ENCODE measurements around the gene PEX11G.

DNA sequence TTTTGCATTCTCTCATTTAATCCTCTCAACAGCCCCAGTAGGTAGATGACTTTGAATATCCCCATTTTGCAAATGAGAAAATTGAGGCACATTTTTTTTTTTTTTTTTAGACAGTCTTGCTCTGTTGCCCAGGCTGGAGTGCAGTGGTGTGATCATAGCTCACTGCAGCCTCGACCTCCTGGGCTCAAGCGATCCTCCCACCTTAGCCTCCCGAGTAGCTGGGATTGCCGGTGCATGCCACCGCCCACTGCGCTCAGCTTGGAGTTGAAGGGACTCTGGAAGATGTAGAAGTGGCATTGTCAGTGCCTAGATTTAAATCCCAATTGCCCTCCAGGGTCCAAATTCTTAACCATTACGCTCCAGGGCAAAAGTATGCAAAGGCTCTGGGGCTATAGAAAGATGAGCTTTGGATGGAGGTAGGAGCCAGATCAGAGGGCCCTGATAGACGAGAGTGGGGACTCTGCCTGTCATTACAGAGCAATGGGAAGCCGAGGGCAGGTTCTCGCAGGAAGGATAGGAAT lies 32.8 kb upstream of the PEX11G start:
- TF ChIP-seq CTCF (IDR thresholded peaks at IDR 0.05) (no peak), POLR2A (IDR thresholded peaks at IDR 0.05) (no peak)
